PC-9 (cell line): Measurements from ENCODE around the gene AP3B1. TPM values are rescaled to one million over a fixed set of nuclear protein-coding genes. Genes with fewer than 3 reads are reported as not detected.

ENCODE experiments used
- BruUV-seq: library from RNA; stranded (reverse); fragments of 400-500 nt; replicated peaks from 2 replicates; lab custom pipeline; 2021; lab: Mats Ljungman, UMichigan
- CTCF ChIA-PET: fragments of 300-600 bp; sonication (Branson Sonifier 250); formaldehyde crosslinking; loops from one replicate; lab custom pipeline; 2022; ENCODE audit warnings: antibody characterized with exemption; lab: Charles Lee
- POLR2A ChIA-PET: fragments of 300-600 bp; sonication (Branson Sonifier 250); formaldehyde crosslinking; loops from one replicate; lab custom pipeline; 2022; ENCODE audit warnings: antibody characterized with exemption; ENCODE audit not compliant: unreplicated experiment; lab: Charles Lee
- DNase-seq, 2 experiments: peaks; one replicate each; pipeline versions ENCODE4 v3.0.0 to v3.0.0-alpha.2; 2015 to 2022; ENCODE audit warnings: mixed read lengths in 1 of 2
- H2AFZ ChIP-seq: fragments of 200-600 bp; sonication (generic); 2 replicates; pipeline ENCODE4 v1.8.1; 2017; ENCODE audit warnings: antibody characterized with exemption
- H3F3A ChIP-seq: fragments of 200-600 bp; sonication (generic); 2 replicates; pipeline ENCODE4 v1.8.1; 2017; ENCODE audit warnings: antibody characterized with exemption, mild to moderate bottlenecking, low read depth; ENCODE audit not compliant: insufficient read depth
- H3K27ac ChIP-seq: fragments of 200-600 bp; sonication (generic); 2 replicates; pipeline ENCODE4 v1.6.1; 2016; ENCODE audit warnings: mixed run types
- H3K27me3 ChIP-seq: fragments of 200-600 bp; sonication (generic); 2 replicates; pipeline ENCODE4 v1.6.1; 2016; ENCODE audit warnings: low read depth, mixed run types; ENCODE audit not compliant: insufficient read depth
- H3K36me3 ChIP-seq: fragments of 200-600 bp; sonication (generic); 2 replicates; pipeline ENCODE4 v1.6.1; 2016; ENCODE audit warnings: low read depth, mixed run types
- H3K4me1 ChIP-seq: fragments of 200-600 bp; sonication (generic); replicated peaks from 2 replicates; pipeline ENCODE4 v1.6.1; 2016; ENCODE audit warnings: mixed run types; ENCODE audit not compliant: insufficient read depth
- H3K4me2 ChIP-seq: fragments of 200-600 bp; sonication (generic); 2 replicates; pipeline ENCODE4 v1.6.1; 2017; ENCODE audit warnings: mixed run types
- H3K4me3 ChIP-seq: fragments of 200-600 bp; sonication (generic); 2 replicates; pipeline ENCODE4 v1.6.1; 2016; ENCODE audit warnings: mixed run types
- H3K79me2 ChIP-seq: fragments of 200-600 bp; sonication (generic); 2 replicates; pipeline ENCODE4 v1.6.1; 2017; ENCODE audit warnings: low read depth, mixed run types
- H3K9me2 ChIP-seq: fragments of 200-600 bp; sonication (generic); 2 replicates; pipeline ENCODE4 v1.8.1; 2017; ENCODE audit warnings: mild to moderate bottlenecking; ENCODE audit not compliant: insufficient read depth
- H3K9me3 ChIP-seq: fragments of 200-600 bp; sonication (generic); 2 replicates; pipeline ENCODE4 v1.8.1; 2016; ENCODE audit warnings: low read depth; ENCODE audit not compliant: insufficient read depth
- H4K20me1 ChIP-seq: fragments of 200-600 bp; sonication (generic); 2 replicates; pipeline ENCODE4 v1.8.1; 2017; ENCODE audit not compliant: insufficient read depth
- CTCF ChIP-seq: fragments of 200-600 bp; sonication (generic); conservative IDR thresholded peaks from 2 replicates; pipeline ENCODE4 v1.6.1; 2017; ENCODE audit warnings: mixed run types, antibody characterized with exemption, mild to moderate bottlenecking, moderate library complexity
- EZH2 ChIP-seq: fragments of 200-600 bp; sonication (generic); IDR thresholded peaks from 2 replicates; pipeline ENCODE4 v1.8.0; 2017; ENCODE audit warnings: antibody characterized with exemption, low read depth
- intact Hi-C: fragments of 100-400 bp; cut with micrococcal nuclease; formaldehyde crosslinking; loops from one replicate; pipeline ENCODE4 v1.10.0; 2022; ENCODE audit not compliant: unreplicated experiment
- total RNA-seq: library from RNA; stranded (reverse); gene quantifications from 2 replicates; pipeline ENCODE4 v1.2.3, GENCODE V29; 2021

Gene AP3B1
- total RNA-seq, 1 experiment from 2014 or later, result 44.0 TPM

DNA sequence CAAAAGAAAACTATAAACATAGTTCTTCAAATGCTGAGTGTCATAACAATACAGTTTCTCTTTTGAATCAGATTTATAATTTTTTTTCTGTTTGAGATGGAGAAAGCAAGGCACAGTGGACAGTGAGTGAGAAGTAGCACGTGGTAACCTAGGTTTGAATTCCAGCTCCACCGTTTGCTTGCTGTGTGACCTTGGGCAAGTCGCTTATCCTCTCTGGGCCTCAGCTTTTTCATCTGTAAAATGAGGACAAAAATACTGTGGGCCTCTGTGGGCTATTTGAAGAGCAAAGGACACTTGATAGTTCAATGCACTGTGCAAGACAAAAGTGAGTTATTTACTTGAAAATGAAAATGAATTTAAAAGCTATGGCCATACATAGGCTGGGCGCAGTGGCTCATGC is 330.7 kb downstream of the AP3B1 start:
- no TSS peak for BruUV-seq
- Histone ChIP-seq H3K4me2 (no peak overlapping the region), H3K27me3 (no peaks in the 10 kb centered on the region), H3K4me3 (no peak overlapping the region), H3K79me2 (no peaks in the 10 kb centered on the region), H3K27ac (no peak overlapping the region), H4K20me1 (no peaks in the 10 kb centered on the region), H3K4me1 (no peaks in the 10 kb centered on the region), H3K36me3 (no peaks in the 10 kb centered on the region), H3K9me3 (no peaks in the 10 kb centered on the region), H3F3A (no peaks in the 10 kb centered on the region), H2AFZ (no peak overlapping the region), H3K9me2 (no peaks in the 10 kb centered on the region)
- TF ChIP-seq EZH2, result no peak
- ChIA-PET POLR2A (no interaction called here), CTCF (interaction anchor here (0.7 kb wide), 1 partner anchor 165 kb away, joined by 4 read pairs; no protein-coding TSS in a partner anchor)
- DNase-seq, result no peak
- intact Hi-C loops, result no loop called here

DNA sequence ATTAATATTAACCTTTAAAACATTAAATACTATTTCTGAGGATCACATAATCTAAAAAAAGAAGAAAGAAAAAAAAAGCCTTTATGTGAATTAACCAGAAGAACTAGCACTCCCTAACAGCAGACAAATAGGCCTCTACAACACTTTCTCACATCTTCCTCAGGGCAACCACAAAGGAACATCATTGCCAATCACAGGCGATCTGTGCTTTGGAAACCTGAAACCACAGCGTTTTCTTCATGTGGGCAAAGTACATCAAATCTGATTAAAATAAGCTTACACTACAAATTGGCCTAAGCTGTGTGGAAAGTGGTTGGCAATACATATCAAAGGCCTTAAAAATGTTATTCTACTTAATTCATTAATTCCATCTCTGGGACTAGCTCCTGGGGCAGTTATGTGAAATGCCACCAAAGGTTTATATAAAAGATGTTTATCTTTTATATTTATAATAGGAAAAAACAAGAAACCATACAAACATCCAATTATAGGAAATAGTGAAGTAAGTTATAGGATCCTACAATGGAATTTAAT is 333.6 kb downstream of the AP3B1 start:
- CTCF ChIA-PET, result no interaction called here
- intact Hi-C loops, result no loop called here
- BruUV-seq, result no TSS peak

GRCh38 chr5:77960305-77960704 is 334.2 kb downstream of the AP3B1 start:
- H3K9me3 ChIP-seq, result no peaks in the 10 kb centered on the region
- no peak for TF ChIP-seq EZH2
- TF ChIP-seq CTCF, result no peak
- BruUV-seq, result no TSS peak
- DNase-seq, result no peak
- H3K27me3 ChIP-seq, result no peaks in the 10 kb centered on the region
- H3K4me3 ChIP-seq, result no peak overlapping the region
- no peaks in the 10 kb centered on the region for H3K36me3 ChIP-seq
- no peak overlapping the region for H3K4me2 ChIP-seq
- no peaks in the 10 kb centered on the region for H3F3A ChIP-seq
- no peak overlapping the region for H3K27ac ChIP-seq
- H3K9me2 ChIP-seq, result no peaks in the 10 kb centered on the region
- no peaks in the 10 kb centered on the region for H3K79me2 ChIP-seq
- ChIA-PET CTCF (no interaction called here), POLR2A (no interaction called here)
- no peak overlapping the region for H2AFZ ChIP-seq
- intact Hi-C loops, result no loop called here
- no peaks in the 10 kb centered on the region for H4K20me1 ChIP-seq
- H3K4me1 ChIP-seq, result no peaks in the 10 kb centered on the region

More for the DNA sequence above, 333.6 kb downstream of the AP3B1 start:
- H3K4me2 ChIP-seq, result no peak overlapping the region
- H3K27ac ChIP-seq, result no peak overlapping the region
- H3K9me2 ChIP-seq, result no peaks in the 10 kb centered on the region
- TF ChIP-seq EZH2 (no peak), CTCF (no peak)
- H3K79me2 ChIP-seq, result no peaks in the 10 kb centered on the region
- H3K4me3 ChIP-seq, result no peak overlapping the region
- H4K20me1 ChIP-seq, result no peaks in the 10 kb centered on the region
- H3K36me3 ChIP-seq, result no peaks in the 10 kb centered on the region
- H3F3A ChIP-seq, result no peaks in the 10 kb centered on the region
- POLR2A ChIA-PET, result no interaction called here
- H3K9me3 ChIP-seq, result no peaks in the 10 kb centered on the region
- no peaks in the 10 kb centered on the region for H3K4me1 ChIP-seq
- no peak overlapping the region for H2AFZ ChIP-seq
- H3K27me3 ChIP-seq, result no peaks in the 10 kb centered on the region
- DNase-seq, result no peak
